ENCODE results near the gene GC.

DNA sequence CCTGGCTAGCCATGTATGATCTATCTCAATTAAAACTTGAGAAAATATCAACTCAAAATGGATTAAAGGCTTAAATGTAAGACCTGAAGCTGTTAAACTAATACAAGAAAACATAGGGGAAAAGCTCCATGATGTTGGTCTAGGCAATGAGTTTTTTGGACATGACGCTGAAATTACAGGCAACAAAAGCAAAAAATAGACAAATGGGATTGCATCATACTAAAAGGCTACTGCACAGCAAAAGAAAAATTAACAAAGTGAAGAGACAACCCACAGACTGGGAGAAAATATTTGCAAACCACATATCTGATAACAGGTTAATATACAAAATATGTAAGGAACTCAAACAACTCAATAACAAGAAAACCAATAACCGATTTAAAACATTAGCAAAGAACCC, 8.4 kb downstream of the GC start:
- no peak for TF ChIP-seq EZH2 (IDR thresholded peaks at IDR 0.05)
- no peak for TF ChIP-seq POLR2AphosphoS5 (IDR thresholded peaks at IDR 0.05; ENCODE audit: borderline replicate concordance, low read depth, low read length)

Measured in SK-N-MC (cell line).